Activated gamma-delta T cell treated with anti-CD3 and anti-CD28 coated beads, Interleukin-2, amount 50 U/mL, for 16 hours (primary cell): Measurements from ENCODE around the gene CWC27.

ENCODE experiments used
- DNase-seq: peaks from one replicate; pipeline ENCODE4 v3.0.0-alpha.2; 2020; ENCODE audit warnings: low read depth

The CWC27 gene

GRCh38 chr5:65035211-65036206 is 266.8 kb downstream of the CWC27 start:
- DNase-seq: peak; percentile 66

- DNase-seq: no peak
These were observed 269.4 kb downstream of the CWC27 start for GRCh38 chr5:65037831-65038815.

GRCh38 chr5:65041296-65042158 is 272.8 kb downstream of the CWC27 start:
- no peak for DNase-seq

GRCh38 chr5:65043843-65044359 is 275.2 kb downstream of the CWC27 start:
- DNase-seq: no peak

GRCh38 chr5:65047225-65047624 is 278.5 kb downstream of the CWC27 start:
- DNase-seq: no peak

GRCh38 chr5:65047948-65048690 is 279.4 kb downstream of the CWC27 start:
- no peak for DNase-seq

GRCh38 chr5:65050140-65050539 is 281.4 kb downstream of the CWC27 start:
- DNase-seq: no peak

- no peak for DNase-seq
These were observed 282.2 kb downstream of the CWC27 start for GRCh38 chr5:65050826-65051498.

- no peak for DNase-seq
These were observed 287.2 kb downstream of the CWC27 start for GRCh38 chr5:65055938-65056337.

GRCh38 chr5:65059681-65060598 is 291.2 kb downstream of the CWC27 start:
- no peak for DNase-seq

GRCh38 chr5:65061250-65061973 is 292.7 kb downstream of the CWC27 start:
- DNase-seq: no peak

GRCh38 chr5:65061974-65062353 is 293.2 kb downstream of the CWC27 start:
- no peak for DNase-seq

GRCh38 chr5:65062469-65063083 is 293.8 kb downstream of the CWC27 start:
- DNase-seq: no peak

GRCh38 chr5:65065001-65065511 is 296.3 kb downstream of the CWC27 start:
- DNase-seq: no peak

GRCh38 chr5:65066387-65067146 is 297.8 kb downstream of the CWC27 start:
- DNase-seq: no peak

GRCh38 chr5:65067147-65067506 is 298.4 kb downstream of the CWC27 start:
- no peak for DNase-seq
